ENCODE data around the gene GAPDHS.

Gene GAPDHS

GRCh38 chr19:35553385-35554000 is 20.2 kb downstream of the GAPDHS start:
- TF ChIP-seq, protein P1, sequence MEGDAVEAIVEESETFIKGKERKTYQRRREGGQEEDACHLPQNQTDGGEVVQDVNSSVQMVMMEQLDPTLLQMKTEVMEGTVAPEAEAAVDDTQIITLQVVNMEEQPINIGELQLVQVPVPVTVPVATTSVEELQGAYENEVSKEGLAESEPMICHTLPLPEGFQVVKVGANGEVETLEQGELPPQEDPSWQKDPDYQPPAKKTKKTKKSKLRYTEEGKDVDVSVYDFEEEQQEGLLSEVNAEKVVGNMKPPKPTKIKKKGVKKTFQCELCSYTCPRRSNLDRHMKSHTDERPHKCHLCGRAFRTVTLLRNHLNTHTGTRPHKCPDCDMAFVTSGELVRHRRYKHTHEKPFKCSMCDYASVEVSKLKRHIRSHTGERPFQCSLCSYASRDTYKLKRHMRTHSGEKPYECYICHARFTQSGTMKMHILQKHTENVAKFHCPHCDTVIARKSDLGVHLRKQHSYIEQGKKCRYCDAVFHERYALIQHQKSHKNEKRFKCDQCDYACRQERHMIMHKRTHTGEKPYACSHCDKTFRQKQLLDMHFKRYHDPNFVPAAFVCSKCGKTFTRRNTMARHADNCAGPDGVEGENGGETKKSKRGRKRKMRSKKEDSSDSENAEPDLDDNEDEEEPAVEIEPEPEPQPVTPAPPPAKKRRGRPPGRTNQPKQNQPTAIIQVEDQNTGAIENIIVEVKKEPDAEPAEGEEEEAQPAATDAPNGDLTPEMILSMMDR (IDR thresholded peaks at IDR 0.05; ENCODE audit: low read depth, low read length), result no peak
- no peak overlapping the region for H3K4me3 ChIP-seq (ENCODE audit: low read depth, low read length)

- TF ChIP-seq, protein P1 (IDR thresholded peaks at IDR 0.05; ENCODE audit: low read depth, low read length), result no peak
- no peak overlapping the region for H3K4me3 ChIP-seq (ENCODE audit: low read depth, low read length)
Measured at GRCh38 chr19:35554076-35554475, 20.8 kb downstream of the GAPDHS start.

DNA sequence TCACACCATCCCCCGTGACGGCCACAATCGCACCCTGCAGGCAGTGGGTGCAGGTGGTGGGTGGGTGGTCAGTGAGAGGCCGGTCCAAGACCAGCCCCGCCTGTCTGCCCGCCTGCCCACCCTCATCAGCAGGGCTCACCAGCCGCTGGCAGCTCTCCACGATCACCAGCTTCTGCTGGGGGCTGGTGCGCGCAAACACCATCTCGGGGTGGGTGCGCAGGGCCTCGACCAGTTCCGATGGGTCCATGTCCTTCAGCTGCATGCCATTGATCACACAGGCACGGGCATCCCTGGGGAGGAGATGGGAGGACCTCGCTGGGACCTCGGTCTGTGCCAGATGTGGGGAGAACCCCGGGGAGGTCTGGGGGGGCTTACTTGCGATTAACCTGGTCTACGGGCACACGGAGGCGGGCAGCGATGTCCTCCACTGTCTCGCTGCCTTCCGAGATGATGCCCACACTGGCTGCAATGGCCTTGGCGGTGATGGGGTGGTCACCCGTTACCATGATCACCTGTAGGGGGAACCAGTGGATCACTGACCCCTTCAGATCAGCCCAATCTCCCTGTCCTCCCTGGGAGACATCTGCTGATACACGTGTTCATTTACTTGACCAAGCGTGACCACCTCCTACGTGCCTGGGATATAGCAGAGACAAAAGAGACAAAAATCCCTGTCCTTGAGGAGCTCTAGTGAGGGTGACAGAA is 22.2 kb downstream of the GAPDHS start:
- TF ChIP-seq, protein P1 (IDR thresholded peaks at IDR 0.05; ENCODE audit: low read depth, low read length), result no peak
- H3K4me3 ChIP-seq (ENCODE audit: low read depth, low read length), result no peak overlapping the region

DNA sequence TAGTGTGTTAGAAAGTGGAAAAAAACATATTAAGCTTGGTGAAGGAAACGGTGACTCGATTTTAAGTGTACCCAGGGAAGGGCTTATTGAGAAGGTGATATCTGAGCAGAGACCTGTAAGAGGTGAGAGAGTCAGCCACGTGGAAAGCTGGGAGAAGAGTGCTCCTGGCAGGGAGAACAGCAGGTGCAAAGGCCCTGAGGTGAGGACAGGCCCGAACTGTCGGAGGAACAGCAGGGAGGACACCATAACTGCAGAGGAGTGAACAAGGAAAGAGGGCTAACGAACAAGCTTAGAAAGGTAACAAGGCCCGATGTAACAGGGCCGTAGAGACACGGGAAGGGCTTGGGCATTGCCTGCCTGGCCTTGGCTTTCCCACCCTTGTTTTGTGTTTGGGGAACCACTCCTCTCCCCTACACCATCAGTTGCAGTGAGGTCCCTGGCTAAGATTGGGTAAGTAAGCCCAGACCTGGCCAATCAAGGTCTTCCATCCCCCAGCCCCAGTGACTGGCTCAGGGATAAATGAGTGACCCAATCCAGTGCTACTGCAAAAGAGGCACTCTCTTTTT is 22.9 kb downstream of the GAPDHS start:
- TF ChIP-seq, protein P1 (IDR thresholded peaks at IDR 0.05; ENCODE audit: low read depth, low read length), result no peak
- no peak overlapping the region for H3K4me3 ChIP-seq (ENCODE audit: low read depth, low read length)

DNA sequence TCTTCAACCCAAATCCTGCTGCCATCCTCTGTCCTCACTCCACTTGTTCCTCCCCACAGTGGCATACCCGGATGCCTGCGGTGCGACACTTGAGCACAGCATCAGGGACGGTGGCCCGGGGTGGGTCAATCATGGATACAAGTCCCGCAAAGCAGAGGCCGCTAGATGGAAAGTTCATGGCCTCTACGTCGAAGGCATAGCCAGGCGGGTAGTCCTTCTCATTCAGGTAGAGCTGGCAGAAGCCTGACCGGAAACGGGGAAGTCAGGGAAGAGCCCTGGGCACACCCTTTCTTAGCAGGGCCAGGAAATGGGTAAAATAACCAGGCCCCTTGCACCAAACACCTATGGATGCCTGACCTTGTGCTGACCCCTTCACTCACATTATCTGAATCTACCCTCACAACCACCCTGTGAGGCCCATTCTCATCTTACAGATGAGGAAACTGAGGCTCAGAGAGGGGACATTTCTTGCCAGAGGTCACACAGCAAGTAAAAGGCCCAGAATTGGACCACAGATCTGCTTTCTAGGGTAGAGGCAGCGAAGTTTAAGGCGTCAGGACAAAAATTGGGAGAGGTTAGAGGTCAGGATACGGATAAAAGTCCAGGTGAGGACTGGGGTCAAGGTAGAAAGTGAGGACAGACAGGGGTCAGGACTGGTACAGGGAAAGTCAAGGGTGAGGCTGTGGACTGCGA is 23.7 kb downstream of the GAPDHS start:
- H3K4me3 ChIP-seq (ENCODE audit: low read depth, low read length), result no peak overlapping the region
- TF ChIP-seq, protein P1 (IDR thresholded peaks at IDR 0.05; ENCODE audit: low read depth, low read length), result no peak

- H3K4me3 ChIP-seq (ENCODE audit: low read depth, low read length), result no peak overlapping the region
- TF ChIP-seq, protein P1 (IDR thresholded peaks at IDR 0.05; ENCODE audit: low read depth, low read length), result no peak
Measured at GRCh38 chr19:35557539-35558399, 24.5 kb downstream of the GAPDHS start.

All from WI38 (cell line).